Measurements from ENCODE around the gene POLE.

DNA sequence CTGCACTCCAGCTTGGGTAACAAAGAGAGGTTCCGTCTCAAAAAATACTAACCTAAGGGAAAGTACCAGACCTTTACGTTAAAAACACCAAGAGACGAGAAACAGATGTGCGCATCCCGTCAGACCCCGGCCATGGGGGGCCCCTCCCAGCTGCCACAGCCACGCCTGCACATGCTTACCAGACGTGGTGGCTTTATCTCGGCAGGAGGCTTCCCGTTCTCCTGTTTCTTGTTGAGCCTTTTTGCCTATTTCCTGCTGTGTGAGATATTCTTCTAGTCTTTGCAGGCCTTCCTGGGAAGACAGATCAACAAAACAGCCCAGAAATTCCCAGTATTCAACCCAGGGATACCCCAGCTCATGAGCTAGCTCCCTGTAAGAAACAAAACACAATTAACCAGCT, 47.1 kb upstream of the POLE start:
- TF ChIP-seq, protein P1, sequence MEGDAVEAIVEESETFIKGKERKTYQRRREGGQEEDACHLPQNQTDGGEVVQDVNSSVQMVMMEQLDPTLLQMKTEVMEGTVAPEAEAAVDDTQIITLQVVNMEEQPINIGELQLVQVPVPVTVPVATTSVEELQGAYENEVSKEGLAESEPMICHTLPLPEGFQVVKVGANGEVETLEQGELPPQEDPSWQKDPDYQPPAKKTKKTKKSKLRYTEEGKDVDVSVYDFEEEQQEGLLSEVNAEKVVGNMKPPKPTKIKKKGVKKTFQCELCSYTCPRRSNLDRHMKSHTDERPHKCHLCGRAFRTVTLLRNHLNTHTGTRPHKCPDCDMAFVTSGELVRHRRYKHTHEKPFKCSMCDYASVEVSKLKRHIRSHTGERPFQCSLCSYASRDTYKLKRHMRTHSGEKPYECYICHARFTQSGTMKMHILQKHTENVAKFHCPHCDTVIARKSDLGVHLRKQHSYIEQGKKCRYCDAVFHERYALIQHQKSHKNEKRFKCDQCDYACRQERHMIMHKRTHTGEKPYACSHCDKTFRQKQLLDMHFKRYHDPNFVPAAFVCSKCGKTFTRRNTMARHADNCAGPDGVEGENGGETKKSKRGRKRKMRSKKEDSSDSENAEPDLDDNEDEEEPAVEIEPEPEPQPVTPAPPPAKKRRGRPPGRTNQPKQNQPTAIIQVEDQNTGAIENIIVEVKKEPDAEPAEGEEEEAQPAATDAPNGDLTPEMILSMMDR (IDR thresholded peaks at IDR 0.05) = no peak
- no peak for TF ChIP-seq POLR2A (IDR thresholded peaks at IDR 0.05)

All from lower leg skin (tissue), 3 donors.